Right lobe of liver (tissue), 4 donors: ENCODE measurements around the gene GPC5.

Experiments
- POLR2A ChIP-seq: fragments of 450-650 bp; IDR thresholded peaks from one replicate; pipeline ENCODE4 v1.6.1; 2017; ENCODE audit warnings: antibody characterized with exemption, mild to moderate bottlenecking
- TF ChIP-seq, protein P1 (sequence below), 4 donors: fragments of 200-600 bp in 3 of 4; fragments of 450-650 bp in 1 of 4; IDR thresholded peaks; one replicate each; pipeline versions ENCODE4 v1.5.1 to v1.8.0; 2016 to 2022; ENCODE audit warnings: antibody characterized with exemption in 4 of 4, mild to moderate bottlenecking in 2 of 4
- donor health status: DM: no; HTN: no; CAD: no.
- donor health status: DM: no; HTN: no; CAD: no.
- donor health status: DM: no; HTN: yes; CAD: no.

DNA sequence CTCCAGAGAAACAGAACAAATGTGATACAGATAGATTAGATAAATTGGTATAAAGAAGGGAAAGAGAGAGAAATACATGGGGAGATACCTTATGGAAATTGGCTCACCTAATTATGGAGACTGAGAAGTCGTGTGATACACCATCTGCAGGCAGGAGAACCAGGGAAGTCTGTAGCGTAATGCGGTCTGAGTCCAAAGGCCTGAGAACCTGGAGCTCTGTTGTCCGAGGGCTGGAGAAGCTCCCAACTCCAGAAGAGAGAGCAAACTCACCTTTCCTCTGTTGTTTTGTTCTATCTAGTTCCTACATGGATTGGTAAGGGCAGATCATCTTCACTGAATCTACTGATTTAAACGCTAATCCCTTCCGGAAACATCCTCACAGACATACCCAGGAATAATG lies 1179.9 kb downstream of the GPC5 start:
- TF ChIP-seq, protein P1, sequence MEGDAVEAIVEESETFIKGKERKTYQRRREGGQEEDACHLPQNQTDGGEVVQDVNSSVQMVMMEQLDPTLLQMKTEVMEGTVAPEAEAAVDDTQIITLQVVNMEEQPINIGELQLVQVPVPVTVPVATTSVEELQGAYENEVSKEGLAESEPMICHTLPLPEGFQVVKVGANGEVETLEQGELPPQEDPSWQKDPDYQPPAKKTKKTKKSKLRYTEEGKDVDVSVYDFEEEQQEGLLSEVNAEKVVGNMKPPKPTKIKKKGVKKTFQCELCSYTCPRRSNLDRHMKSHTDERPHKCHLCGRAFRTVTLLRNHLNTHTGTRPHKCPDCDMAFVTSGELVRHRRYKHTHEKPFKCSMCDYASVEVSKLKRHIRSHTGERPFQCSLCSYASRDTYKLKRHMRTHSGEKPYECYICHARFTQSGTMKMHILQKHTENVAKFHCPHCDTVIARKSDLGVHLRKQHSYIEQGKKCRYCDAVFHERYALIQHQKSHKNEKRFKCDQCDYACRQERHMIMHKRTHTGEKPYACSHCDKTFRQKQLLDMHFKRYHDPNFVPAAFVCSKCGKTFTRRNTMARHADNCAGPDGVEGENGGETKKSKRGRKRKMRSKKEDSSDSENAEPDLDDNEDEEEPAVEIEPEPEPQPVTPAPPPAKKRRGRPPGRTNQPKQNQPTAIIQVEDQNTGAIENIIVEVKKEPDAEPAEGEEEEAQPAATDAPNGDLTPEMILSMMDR (IDR thresholded peaks at IDR 0.05): no peak
- no peak for TF ChIP-seq POLR2A
